HS-5 (cell line): ENCODE results near the gene ASXL3.

Experiments used
- DNase-seq: peaks from one replicate; pipeline ENCODE4 v3.0.0-alpha.2; 2012; ENCODE audit warnings: low read depth

Gene ASXL3

DNA sequence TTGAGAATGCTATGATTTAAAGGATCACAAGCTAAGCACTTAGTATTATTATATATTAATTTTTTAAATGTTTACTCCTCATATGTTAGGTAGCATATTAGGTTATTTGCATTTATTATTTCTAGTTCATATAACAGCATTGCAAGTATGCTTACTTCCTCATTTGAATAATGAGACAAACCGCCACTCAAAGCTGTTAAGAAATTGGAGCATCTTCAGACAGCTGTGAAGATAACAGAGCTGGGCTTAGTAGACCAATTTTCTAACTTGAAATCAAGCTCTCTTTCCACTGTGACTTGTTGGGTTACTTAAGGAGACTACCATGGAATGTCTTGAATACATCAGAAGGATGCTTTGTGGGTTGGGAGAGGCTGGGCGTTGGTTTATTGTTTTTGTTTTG lies 139.3 kb downstream of the ASXL3 start:
- no peak for DNase-seq

DNA sequence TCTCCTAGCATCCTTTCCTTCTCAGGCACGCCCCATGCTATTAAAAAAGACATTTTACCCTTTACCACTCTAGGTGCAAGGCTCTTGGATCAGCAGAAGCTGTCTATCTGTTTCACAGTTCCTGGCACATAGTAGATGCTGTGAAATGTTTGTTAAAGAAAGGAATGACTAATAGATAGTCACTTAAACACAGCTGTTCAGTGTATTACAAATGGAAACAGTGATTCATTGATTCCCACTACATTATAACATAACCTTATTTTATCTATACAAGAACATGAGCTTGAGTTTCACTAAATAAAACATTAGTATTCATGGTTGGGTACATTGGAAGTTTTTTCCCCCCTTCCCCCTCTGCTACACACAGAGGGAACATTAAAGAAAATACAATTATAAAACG lies 142.1 kb downstream of the ASXL3 start:
- peak; percentile 26 for DNase-seq

DNA sequence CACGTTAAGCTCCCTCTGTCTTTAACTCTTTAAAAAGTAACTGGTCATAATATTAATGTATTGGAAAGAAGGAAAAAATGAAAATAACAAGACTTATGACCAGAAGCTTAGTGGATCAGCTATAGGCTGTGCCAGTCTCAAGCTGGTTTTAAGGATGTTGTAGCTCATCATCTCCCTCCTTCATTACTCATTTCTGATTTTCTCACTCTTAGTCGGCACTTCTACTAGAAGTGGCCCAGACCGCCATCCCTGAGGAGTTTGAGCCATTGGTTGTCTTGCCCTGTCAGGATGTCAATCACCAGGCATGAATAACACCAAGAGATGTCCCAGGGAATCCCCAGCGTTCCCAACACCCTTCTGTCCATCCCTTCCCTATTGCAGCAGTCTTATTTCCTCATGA lies 151.5 kb downstream of the ASXL3 start:
- DNase-seq: no peak

DNA sequence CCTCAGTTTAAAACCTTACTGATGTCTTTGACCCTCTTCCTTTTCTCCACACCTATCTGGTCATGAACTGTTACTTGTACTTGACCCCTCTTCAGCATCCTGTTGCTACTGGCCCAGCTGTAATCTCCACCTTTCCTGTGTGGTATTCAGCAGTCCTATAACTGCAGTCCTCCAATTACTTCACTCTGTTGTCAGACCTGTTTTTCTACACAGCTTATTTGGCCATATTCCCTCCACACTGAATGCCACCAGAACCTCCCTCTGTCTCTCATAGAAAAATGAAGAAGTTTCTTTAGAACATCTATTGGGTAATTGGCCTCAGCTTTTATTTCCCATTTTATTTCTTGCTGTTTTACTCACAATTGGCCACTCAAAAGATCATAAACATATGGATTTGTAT lies 155.4 kb downstream of the ASXL3 start:
- no peak for DNase-seq

GRCh38 chr18:33735428-33735827 lies 157.4 kb downstream of the ASXL3 start:
- DNase-seq: no peak

DNA sequence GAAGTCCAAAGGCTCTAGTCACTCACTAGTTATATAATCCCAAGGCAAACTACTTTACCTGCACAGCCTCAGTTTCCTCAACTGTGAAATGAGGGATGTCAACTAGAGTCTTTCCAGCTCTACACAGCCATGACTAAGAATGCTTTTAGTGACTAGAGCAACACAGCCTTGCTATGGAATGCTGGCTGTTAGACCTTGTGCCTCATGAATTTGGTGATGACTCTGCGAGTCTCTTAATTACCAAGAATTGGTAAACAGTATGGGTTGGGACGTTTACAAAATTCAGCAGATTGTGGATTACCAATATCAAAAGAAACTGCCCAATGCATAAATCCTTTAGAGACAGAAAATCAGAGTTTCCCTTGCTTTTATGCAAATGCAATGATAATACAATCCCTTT lies 163.7 kb downstream of the ASXL3 start:
- DNase-seq: no peak

- DNase-seq: no peak
These were observed 166.1 kb downstream of the ASXL3 start for GRCh38 chr18:33744032-33744697.

- DNase-seq: no peak
These were observed 167.3 kb downstream of the ASXL3 start for GRCh38 chr18:33745151-33745795.

GRCh38 chr18:33745871-33746545 lies 168.0 kb downstream of the ASXL3 start:
- DNase-seq: no peak

DNA sequence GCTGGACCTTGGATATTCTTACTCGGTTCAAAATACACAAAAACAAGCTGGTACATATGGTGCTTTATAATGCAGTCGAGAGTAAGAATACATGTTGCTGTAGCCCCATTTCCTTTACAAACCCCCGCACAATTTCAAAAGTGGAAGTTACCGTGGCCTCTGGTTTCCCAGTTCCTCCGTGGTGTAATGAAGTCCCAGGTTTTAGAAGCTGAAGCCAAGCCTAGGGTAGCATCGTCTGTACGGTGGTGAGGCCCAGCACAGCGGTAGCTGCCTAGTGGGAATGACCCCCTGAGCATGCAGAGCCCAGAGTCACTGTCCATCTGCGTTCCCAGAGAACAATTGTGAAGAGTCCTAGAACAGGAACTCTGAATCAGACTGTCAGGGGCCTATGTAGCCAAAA lies 171.8 kb downstream of the ASXL3 start:
- no peak for DNase-seq

GRCh38 chr18:33750366-33750765 lies 172.3 kb downstream of the ASXL3 start:
- no peak for DNase-seq

GRCh38 chr18:33751613-33752221 lies 173.7 kb downstream of the ASXL3 start:
- DNase-seq: no peak

GRCh38 chr18:33755391-33755790 lies 177.4 kb downstream of the ASXL3 start:
- DNase-seq: no peak

DNA sequence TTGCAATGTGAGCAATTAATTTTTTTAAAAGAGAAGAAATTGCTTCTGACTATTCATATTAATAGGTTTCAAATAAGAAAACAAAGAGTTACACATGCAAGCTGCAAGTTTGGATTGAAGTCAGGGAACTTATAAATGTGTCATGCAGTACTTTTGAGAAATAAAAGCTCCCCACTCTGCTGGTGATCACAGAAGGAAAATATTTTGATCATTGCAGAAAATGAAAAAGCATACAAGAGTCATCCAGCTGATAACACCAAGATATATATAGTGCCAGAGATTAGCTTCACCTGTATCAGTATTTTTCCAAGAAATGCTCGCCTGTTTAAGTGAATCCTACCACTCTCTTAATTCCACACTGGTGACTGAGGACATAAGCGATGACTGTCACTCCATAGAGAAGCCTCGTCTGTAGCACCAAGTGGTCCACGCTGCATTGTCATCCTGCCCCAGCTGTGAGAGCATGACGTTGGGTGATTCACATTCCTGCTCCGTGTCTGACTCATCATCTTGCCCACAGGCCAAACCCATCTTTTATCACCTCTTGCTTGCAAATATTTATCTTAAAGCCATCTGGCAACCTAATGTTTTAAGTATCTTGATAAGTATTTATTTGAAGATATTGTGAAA lies 178.0 kb downstream of the ASXL3 start:
- DNase-seq: peak; percentile 92

- peak; percentile 34 for DNase-seq
These were observed 179.0 kb downstream of the ASXL3 start for GRCh38 chr18:33757037-33757436.

- DNase-seq: no peak
These were observed 183.3 kb downstream of the ASXL3 start for GRCh38 chr18:33761363-33761762.

DNA sequence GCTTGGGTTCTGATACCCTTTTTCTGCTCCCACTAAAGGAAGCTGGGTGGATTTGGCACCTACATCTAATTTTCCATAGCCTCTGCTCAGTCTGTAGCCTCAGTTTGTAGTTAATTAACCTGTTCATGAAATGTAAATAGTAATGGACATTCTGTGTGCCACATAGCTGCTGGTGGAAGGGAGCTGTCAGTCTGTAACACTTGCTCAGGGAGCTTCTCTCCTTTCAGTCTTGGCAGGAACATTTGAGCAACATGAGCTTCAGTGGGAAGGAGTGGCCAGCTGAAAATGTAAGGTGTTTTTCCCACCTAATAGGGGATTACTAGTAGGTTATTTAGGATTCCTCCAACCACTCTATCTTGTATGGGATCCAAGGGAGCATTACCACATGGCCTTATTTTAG lies 203.4 kb downstream of the ASXL3 start:
- DNase-seq: no peak
